ENCODE data around the gene DYRK1A. TPM values are rescaled to one million over a fixed set of nuclear protein-coding genes. Genes with fewer than 3 reads are reported as not detected.

DYRK1A gene
- total RNA-seq, 2 donors from 2014 or later = 57.5 to 57.7 TPM

DNA sequence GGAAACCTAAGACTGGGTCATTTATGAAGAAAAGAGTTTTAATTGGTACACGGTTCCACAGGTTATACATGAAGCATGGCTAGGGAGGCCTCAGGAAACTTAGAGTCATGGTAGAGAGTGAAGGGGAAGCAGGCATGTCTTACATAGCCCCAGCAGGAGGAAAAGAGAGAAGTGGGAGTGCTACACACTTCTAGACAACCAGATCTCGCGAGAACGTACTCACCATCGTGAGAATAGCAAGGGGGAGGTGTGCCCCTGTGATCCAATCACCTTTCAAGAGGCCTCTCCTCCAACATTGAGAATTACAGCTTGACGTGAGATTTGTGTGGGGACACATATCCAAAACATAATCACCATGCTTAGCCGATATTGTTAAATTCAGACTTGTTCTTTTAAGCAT, 62.8 kb downstream of the DYRK1A start:
- H3K9me3 ChIP-seq = no peaks in the 10 kb centered on the region
- H3K4me1 ChIP-seq = peaks cover 2% of the 10 kb centered on the region
- H3K36me3 ChIP-seq = no peaks in the 10 kb centered on the region
- no peaks in the 10 kb centered on the region for H3K27me3 ChIP-seq
- no peak overlapping the region for H3K27ac ChIP-seq
- TF ChIP-seq, protein P1, sequence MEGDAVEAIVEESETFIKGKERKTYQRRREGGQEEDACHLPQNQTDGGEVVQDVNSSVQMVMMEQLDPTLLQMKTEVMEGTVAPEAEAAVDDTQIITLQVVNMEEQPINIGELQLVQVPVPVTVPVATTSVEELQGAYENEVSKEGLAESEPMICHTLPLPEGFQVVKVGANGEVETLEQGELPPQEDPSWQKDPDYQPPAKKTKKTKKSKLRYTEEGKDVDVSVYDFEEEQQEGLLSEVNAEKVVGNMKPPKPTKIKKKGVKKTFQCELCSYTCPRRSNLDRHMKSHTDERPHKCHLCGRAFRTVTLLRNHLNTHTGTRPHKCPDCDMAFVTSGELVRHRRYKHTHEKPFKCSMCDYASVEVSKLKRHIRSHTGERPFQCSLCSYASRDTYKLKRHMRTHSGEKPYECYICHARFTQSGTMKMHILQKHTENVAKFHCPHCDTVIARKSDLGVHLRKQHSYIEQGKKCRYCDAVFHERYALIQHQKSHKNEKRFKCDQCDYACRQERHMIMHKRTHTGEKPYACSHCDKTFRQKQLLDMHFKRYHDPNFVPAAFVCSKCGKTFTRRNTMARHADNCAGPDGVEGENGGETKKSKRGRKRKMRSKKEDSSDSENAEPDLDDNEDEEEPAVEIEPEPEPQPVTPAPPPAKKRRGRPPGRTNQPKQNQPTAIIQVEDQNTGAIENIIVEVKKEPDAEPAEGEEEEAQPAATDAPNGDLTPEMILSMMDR (IDR thresholded peaks at IDR 0.05) = no peak
- intact Hi-C loops (cut with DNase I) = no loop called here
- H3K4me3 ChIP-seq = no peak overlapping the region
- no peak overlapping the region for H3K9ac ChIP-seq (ENCODE audit: low read depth in 2 of 2, low read length in 2 of 2)
- DNase-seq = no peak

DNA sequence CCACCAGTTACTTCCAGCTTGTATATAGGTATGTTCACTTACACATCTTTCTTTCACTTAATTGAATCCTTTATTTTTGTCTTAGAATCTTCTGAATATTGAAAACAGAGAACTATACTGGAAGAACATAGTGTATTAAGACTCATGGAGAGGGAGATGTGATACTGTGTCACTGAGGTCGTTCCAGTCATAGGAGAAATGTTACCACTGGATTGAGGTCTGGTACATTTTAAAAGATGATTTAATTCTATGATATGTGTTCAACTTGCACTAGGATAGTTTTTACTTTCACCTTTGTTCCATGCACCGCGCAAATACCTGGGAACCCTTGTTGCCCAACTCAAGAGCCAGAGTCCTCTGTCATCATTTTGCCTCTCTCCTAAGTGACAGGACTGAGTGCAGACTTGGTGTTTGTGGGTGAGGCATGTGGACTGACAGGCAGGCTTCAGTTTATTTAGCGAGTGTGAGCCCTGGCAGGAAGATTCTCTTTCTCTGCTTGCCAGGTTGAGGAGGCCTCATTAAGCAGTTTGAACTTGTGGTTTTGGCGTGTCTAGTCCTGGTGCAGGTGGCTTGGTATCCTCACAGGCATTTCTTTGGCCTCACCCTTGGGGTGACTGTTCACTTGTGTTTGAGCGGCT, 63.7 kb downstream of the DYRK1A start:
- Histone ChIP-seq H3K9me3 (no peaks in the 10 kb centered on the region), H3K4me3 (no peak overlapping the region), H3K4me1 (no peaks in the 10 kb centered on the region), H3K27ac (no peak overlapping the region), H3K36me3 (no peaks in the 10 kb centered on the region), H3K9ac (ENCODE audit: low read depth in 2 of 2, low read length in 2 of 2) (no peak overlapping the region), H3K27me3 (no peaks in the 10 kb centered on the region)
- TF ChIP-seq, protein P1 (IDR thresholded peaks at IDR 0.05) = no peak
- intact Hi-C loops (cut with DNase I) = no loop called here
- DNase-seq = no peak

DNA sequence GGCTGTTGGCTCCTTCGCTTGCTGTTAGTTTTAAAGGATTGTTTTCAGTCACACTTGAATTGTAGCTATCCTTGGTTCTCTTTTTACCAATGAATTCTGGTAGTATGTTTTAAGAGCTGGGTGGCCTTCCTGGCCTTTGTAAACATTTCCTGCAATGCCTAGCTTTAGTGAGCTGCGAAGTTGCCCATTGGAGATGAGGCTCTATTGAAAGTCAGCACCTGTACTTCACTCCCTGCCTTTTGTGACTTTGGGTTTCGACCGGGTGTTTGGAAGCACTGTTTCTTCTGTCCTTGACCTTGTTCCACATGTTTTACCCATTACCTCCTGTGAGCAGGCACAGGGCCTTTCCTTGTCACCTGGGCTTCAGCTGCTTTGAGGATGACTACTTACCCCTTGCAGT, 64.7 kb downstream of the DYRK1A start:
- DNase-seq = no peak
- no peaks in the 10 kb centered on the region for H3K4me1 ChIP-seq
- no peak overlapping the region for H3K27ac ChIP-seq
- H3K9ac ChIP-seq (ENCODE audit: low read depth in 2 of 2, low read length in 2 of 2) = no peak overlapping the region
- no peaks in the 10 kb centered on the region for H3K36me3 ChIP-seq
- no peaks in the 10 kb centered on the region for H3K27me3 ChIP-seq
- intact Hi-C loops (cut with DNase I) = no loop called here
- H3K4me3 ChIP-seq = no peak overlapping the region
- TF ChIP-seq, protein P1 (IDR thresholded peaks at IDR 0.05) = no peak
- H3K9me3 ChIP-seq = no peaks in the 10 kb centered on the region

DNA sequence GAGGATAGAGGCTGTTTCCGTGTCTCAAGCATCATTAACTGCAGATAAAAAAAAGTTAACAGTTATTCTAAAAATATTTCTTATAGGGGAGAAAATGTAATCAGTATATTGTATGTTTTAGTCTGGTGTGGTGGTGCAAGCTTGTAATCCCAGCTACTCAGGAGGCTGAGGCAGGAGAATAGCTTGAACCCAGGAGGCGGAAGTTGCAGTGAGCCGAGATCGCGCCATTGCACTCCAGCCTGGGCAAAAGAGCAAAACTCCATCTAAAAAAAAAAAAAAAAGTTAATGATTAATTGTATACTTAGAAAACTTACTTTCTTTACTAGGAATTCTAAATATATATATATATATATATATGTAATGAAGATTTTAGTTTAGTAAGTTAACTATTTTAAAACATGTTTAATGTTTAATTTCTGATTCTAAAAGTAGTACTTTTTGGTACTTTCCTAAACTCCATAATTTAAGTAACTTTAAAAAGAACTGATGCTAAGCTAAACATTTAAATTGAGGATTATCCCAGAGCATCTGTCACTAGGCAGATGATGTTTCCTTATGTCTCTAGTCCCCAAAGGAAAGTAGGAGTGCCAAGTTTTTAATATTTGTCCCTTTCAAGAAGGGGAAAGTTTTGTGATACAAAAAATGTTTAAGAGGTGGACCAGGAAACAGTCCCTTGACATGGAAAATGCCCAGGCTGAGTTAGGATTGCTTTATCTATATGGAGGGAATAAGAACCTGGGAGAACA, 66.3 kb downstream of the DYRK1A start:
- intact Hi-C loops (cut with DNase I) = no loop called here
- TF ChIP-seq, protein P1 (IDR thresholded peaks at IDR 0.05) = no peak
- H3K4me1 ChIP-seq = no peaks in the 10 kb centered on the region

DNA sequence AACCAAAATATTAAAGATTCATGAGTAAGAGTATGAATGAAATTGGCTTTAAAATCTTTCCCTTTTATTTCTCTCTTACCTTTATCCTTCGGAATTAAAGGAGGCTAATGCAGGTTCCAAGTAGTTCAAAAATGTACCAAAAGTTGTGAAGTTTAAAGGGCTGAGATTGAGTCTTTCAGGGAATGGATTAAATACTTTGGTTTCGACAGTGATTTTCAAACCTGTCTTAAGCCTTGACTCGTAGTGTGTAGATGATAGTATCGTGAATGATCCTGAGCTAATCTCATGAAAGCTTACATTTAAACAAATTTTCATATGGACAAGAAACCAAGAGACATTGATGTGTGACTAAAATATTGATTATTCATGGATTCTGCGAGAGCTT, 66.9 kb downstream of the DYRK1A start:
- Histone ChIP-seq H3K36me3 (no peaks in the 10 kb centered on the region), H3K9ac (ENCODE audit: low read depth in 2 of 2, low read length in 2 of 2) (no peak overlapping the region), H3K27ac (no peak overlapping the region), H3K27me3 (no peaks in the 10 kb centered on the region), H3K4me3 (no peak overlapping the region), H3K9me3 (no peaks in the 10 kb centered on the region), H3K4me1 (no peaks in the 10 kb centered on the region)
- TF ChIP-seq, protein P1 (IDR thresholded peaks at IDR 0.05) = no peak
- DNase-seq = no peak
- intact Hi-C loops (cut with DNase I) = no loop called here

More for the DNA sequence above, 66.3 kb downstream of the DYRK1A start:
- Histone ChIP-seq H3K27me3 (no peaks in the 10 kb centered on the region), H3K36me3 (no peaks in the 10 kb centered on the region), H3K4me3 (no peak overlapping the region), H3K9ac (ENCODE audit: low read depth in 2 of 2, low read length in 2 of 2) (no peak overlapping the region), H3K9me3 (no peaks in the 10 kb centered on the region), H3K27ac (no peak overlapping the region)
- no peak for DNase-seq
